SW480 (cell line): ENCODE results near the gene BLVRA.
"Not testable (repeated sequence)": the region's sequence is repeated elsewhere in the genome, so short reads cannot be mapped to it uniquely, and the experiment has no call there.

Experiments
- DNase-seq: peaks from one replicate; pipeline ENCODE4 v3.0.0-alpha.2; 2016; ENCODE audit warnings: low spot score

The BLVRA gene

GRCh38 chr7:43769791-43770465, 11.4 kb downstream of the BLVRA start:
- DNase-seq, result no peak

GRCh38 chr7:43771128-43771527, 12.6 kb downstream of the BLVRA start:
- no peak for DNase-seq

DNA sequence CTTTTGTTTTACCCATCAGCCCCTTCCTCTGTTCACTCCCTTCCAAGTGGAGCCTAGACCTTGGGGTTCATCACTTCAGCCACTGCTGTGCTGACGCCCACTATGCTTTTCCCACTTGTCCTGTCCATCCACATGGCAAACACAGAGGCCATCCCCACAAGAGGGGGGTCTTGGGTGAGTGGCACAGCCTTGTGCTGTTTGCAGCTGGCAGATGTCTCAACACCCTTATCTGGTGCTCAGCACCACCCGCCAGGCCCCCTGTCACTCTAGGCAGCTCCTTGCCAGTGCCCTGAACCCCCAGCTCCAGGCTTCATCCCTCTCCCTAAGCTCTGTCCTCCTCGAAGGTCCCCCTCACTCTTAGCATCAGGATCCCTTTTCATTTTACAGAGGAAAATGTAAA, 13.1 kb downstream of the BLVRA start:
- DNase-seq, result no peak

- DNase-seq, result not testable (repeated sequence)
These were observed 14.8 kb downstream of the BLVRA start for GRCh38 chr7:43773268-43773667.

DNA sequence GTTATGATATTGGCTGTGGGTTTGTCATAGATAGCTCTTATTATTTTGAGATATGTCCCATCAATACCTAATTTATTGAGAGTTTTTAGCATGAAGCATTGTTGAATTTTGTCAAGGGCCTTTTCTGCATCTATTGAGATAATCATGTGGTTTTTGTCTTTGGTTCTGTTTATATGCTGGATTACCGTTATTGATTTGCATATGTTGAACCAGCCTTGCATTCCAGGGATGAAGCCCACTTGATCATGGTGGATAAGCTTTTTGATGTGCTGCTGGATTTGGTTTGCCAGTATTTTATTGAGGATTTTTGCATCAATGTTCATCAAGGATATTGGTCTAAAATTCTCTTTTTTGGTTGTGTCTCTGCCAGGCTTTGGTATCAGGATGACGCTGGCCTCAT, 16.8 kb downstream of the BLVRA start:
- DNase-seq, result not testable (repeated sequence)

- DNase-seq, result not testable (repeated sequence)
These were observed 20.0 kb downstream of the BLVRA start for GRCh38 chr7:43778293-43779044.

GRCh38 chr7:43779045-43779812, 20.7 kb downstream of the BLVRA start:
- no peak for DNase-seq

DNA sequence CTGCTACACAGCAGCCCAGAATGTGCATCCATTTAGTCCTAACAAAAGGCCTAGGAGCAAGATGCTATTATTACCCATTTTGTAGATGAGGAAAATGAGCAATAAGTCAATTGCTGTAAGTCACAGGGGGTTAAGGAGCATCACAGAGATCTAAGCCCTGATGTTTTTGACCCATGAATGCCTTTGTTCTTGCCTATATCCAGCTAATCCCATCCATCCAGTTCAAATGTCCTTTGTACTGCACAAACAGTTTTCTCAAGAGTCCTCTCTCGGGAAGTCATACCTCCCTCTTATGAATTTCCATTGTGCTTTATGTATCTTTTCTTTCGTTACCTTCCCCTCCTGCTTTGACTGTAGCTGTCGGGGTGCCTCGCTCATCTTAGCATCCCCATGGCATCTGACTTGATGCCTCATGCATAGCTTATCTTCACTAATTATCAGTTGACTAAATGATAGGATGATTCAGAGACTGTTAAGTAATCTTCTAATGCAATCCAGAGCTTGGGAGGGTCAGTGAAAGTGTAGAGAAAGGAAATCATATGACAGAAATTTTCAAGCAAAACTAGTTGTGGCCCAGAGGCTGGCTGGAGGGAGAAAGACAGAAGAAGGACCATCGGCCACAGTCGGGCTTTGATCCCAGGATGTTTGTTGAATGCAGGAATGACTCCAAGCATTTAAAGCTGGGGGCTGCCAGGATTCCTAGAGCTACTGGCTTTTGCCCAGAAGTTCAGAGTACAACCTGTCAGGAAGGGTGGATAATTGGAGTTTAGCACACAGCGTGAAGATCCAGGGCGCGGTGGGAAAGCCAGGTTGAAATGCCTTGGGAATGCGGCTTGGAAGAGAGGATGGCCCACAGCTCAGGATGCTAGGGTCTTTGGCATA, 23.5 kb downstream of the BLVRA start:
- DNase-seq, result no peak

DNA sequence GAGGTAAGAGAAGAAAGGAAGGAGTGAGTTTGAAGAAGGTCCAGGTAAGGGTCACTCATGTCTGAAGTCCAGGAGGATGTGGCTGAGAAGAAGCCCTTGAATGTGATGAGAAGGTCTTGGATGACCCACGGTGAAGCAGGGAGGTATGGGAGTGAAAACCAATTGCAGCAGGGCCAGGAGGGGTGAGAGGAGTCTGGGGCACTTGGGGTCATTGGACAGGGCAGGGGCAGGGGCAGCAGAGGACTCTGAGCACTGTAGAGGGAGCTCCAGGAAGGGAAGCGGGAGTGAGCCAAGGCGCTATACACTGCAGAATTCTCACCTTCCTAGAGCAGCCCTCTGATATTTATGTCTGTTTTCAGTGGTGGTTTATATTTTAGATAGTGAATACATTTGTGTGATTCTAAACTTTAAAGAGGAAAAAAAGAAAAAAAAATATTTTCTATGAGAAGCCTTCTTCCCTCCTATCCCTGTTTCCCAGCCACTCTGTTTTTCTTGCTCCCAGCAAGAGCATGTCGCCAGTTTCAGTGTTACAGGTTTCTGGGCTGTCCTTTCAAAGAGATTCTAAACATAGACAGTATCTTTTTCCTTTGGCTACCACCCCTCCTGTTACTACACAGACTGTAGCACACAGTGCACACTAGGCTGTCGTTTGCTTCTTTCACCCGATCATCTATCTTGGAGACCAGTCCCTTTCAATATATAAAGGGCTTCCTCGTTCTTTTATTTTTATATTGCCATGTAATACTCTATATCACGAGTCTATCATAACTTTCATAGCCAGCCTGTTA, 24.5 kb downstream of the BLVRA start:
- no peak for DNase-seq

GRCh38 chr7:43784030-43784584, 25.6 kb downstream of the BLVRA start:
- DNase-seq, result no peak

DNA sequence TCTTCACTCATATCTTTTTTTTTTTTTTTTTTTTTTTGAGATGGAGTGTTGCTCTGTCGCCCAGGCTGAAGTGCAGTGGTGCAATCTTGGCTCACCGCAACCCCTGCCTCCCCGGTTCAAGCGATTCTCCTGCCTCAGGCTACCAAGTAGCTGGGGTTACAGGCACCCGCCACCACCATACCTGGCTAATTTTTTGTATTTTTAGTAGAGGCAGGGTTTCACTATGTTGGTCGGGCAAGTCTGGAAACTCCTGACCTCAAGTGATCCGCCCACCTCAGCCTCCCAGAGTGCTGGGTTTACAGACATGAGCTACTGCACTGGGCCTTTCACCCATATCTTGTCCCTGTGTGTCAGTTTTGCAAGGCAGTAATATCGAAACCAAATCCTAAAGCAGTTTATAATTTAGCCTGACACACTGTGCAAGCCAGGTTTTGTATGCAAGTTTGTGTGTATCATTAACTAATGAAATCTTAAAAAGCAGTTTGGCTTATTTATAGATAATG, 26.2 kb downstream of the BLVRA start:
- not testable (repeated sequence) for DNase-seq

- no peak for DNase-seq
These were observed 26.9 kb downstream of the BLVRA start for GRCh38 chr7:43785420-43785819.

GRCh38 chr7:43787771-43788170, 29.3 kb downstream of the BLVRA start:
- DNase-seq, result no peak

- DNase-seq, result no peak
These were observed 31.5 kb downstream of the BLVRA start for GRCh38 chr7:43790006-43790405.

- DNase-seq, result no peak
These were observed 32.4 kb downstream of the BLVRA start for GRCh38 chr7:43790834-43791233.

- no peak for DNase-seq
These were observed 33.2 kb downstream of the BLVRA start for GRCh38 chr7:43791665-43792064.

DNA sequence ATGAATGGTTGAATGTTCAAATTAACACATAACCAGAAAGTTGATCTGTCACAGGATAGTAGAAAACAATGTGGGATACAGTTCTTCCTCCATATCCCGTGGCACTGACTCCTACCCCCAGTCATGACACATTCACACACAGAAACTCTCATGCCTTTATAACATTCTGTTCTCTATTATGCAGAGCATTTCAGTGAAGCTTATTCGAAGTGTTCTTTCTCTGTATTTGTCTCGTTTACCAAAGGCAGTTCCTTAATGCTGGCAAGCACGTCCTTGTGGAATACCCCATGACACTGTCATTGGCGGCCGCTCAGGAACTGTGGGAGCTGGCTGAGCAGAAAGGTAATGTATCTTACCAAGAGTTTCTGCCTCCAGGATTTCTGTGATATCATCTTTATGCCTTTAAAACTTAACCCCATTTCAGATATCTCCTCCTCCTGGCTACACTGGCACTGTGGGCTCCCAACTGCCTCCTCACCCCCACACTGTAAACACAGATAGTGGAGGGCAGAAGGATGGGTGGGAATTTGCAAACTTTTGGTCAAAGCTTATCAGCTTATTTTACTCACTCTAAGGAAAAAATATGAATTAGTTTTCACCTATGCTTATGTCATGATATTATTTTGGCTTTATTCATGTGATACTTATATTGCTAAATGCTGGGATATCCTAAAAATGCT, 34.1 kb downstream of the BLVRA start:
- DNase-seq, result no peak

- no peak for DNase-seq
These were observed 41.1 kb downstream of the BLVRA start for GRCh38 chr7:43799605-43800004.

DNA sequence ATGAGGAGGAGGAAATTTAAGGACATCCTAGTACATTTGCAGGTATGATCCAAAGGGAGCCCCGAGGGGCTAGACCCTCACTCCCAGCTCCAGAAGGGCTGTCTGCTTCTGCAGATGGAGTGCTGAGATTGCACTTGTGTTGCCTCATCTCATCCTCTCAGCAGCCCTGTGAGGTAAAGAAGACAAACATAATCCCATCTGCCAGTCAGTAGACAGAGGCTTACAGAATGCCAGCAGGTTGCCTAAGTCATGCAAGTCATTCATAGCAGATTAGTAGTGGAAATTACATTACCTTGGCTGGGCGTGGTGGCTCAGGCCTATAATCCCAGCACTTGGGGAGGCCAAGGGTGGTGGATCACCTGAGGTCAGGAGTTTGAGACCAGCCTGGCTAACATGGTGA, 45.4 kb downstream of the BLVRA start:
- DNase-seq, result no peak

GRCh38 chr7:43808410-43808809, 49.9 kb downstream of the BLVRA start:
- no peak for DNase-seq
